ENCODE results near the gene GP9. TPM values are rescaled to one million over a fixed set of nuclear protein-coding genes. Genes with fewer than 3 reads are reported as not detected.

GP9 gene
- total RNA-seq: not detected in 2 replicates
- polyA plus RNA-seq: not detected in 2 replicates

GRCh38 chr3:129060276-129061022 is at the start of gene GP9:
Gene GP9 (plus strand): TSS chr3:129060779. CDS start chr3:129061740, 961 bp downstream.
- H3K9me2 ChIP-seq (replicated peaks; ENCODE audit: insufficient read depth): no peaks in the 10 kb centered on the region
- 92% methylated on average over 12 of the region's 13 CpGs for WGBS (ENCODE audit: low lambda C conversion rate, missing lambda C conversion rate)
- no peak for TF ChIP-seq EZH2phosphoT487 (IDR thresholded peaks at IDR 0.05; ENCODE audit: low read depth, severe bottlenecking, unreplicated experiment)
- TF ChIP-seq EZH2 (IDR thresholded peaks at IDR 0.05; ENCODE audit: borderline replicate concordance): no peak
- TF ChIP-seq CTCF (IDR thresholded peaks at IDR 0.05; ENCODE audit: poor library complexity): no peak
- no peaks in the 10 kb centered on the region for H3K27me3 ChIP-seq
- no peaks in the 10 kb centered on the region for H3K4me1 ChIP-seq (ENCODE audit: insufficient read depth)
- no peak within 1 kb of the TSS for H2AFZ ChIP-seq
- H4K20me1 ChIP-seq (ENCODE audit: insufficient read depth, poor library complexity, severe bottlenecking): no peaks in the 10 kb centered on the region
- no peak within 1 kb of the TSS for H3K4me2 ChIP-seq
- H3K4me3 ChIP-seq: no peak within 1 kb of the TSS
- no peaks in the 10 kb centered on the region for H3K9me3 ChIP-seq (ENCODE audit: low read depth)
- H3K36me3 ChIP-seq (replicated peaks; ENCODE audit: insufficient read depth, low read depth): no peaks in the 10 kb centered on the region
- H3K27ac ChIP-seq: no peak within 1 kb of the TSS
- no peak for DNase-seq (ENCODE audit: low spot score)
- no peaks in the 10 kb centered on the region for H3K79me2 ChIP-seq

DNA sequence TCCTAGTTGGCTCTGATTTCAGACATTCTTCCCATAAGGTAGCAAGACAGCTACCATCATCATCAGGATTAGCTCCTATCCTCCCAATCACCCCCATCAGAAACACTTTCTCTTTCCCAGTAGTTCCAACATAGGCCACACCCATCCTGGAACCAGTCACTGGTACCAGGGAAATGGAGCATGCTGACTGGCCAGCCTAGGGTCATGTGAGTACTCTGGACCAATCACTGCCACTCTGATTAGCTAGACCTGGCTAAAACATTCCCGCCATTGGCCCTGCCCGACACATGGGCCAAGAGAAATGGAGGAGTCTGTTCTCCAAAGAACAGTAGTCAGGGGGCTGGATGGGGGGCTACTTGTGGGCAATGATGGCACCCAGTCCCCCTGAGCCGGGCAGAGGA is 47.1 kb upstream of the GP9 start:
- DNase-seq (ENCODE audit: low spot score): no peak
- no peaks in the 10 kb centered on the region for H3K27me3 ChIP-seq
- H3K9me3 ChIP-seq (ENCODE audit: low read depth): no peaks in the 10 kb centered on the region
- no peaks in the 10 kb centered on the region for H3K36me3 ChIP-seq (replicated peaks; ENCODE audit: insufficient read depth, low read depth)
- no peak overlapping the region for H3K4me2 ChIP-seq
- H3K4me3 ChIP-seq: no peak overlapping the region
- no peak overlapping the region for H3K27ac ChIP-seq
- TF ChIP-seq CTCF (IDR thresholded peaks at IDR 0.05; ENCODE audit: poor library complexity) (no peak), EZH2 (IDR thresholded peaks at IDR 0.05; ENCODE audit: borderline replicate concordance) (no peak), EZH2phosphoT487 (IDR thresholded peaks at IDR 0.05; ENCODE audit: low read depth, severe bottlenecking, unreplicated experiment) (no peak)
- no peaks in the 10 kb centered on the region for H3K9me2 ChIP-seq (replicated peaks; ENCODE audit: insufficient read depth)
- WGBS (ENCODE audit: low lambda C conversion rate, missing lambda C conversion rate): 87% methylated on average over 3 of the region's 3 CpGs
- H2AFZ ChIP-seq: no peak overlapping the region
- no peaks in the 10 kb centered on the region for H3K79me2 ChIP-seq
- peaks cover 6% of the 10 kb centered on the region for H3K4me1 ChIP-seq (ENCODE audit: insufficient read depth)
- H4K20me1 ChIP-seq (ENCODE audit: insufficient read depth, poor library complexity, severe bottlenecking): no peaks in the 10 kb centered on the region

- Histone ChIP-seq H4K20me1 (ENCODE audit: insufficient read depth, poor library complexity, severe bottlenecking) (no peaks in the 10 kb centered on the region), H3K4me3 (no peak overlapping the region), H3K4me1 (ENCODE audit: insufficient read depth) (peaks cover 6% of the 10 kb centered on the region), H3K27me3 (no peaks in the 10 kb centered on the region), H3K9me3 (ENCODE audit: low read depth) (no peaks in the 10 kb centered on the region), H3K79me2 (no peaks in the 10 kb centered on the region), H3K9me2 (replicated peaks; ENCODE audit: insufficient read depth) (no peaks in the 10 kb centered on the region), H3K27ac (no peak overlapping the region), H2AFZ (no peak overlapping the region), H3K36me3 (replicated peaks; ENCODE audit: insufficient read depth, low read depth) (no peaks in the 10 kb centered on the region), H3K4me2 (no peak overlapping the region)
- TF ChIP-seq EZH2 (IDR thresholded peaks at IDR 0.05; ENCODE audit: borderline replicate concordance) (no peak), EZH2phosphoT487 (IDR thresholded peaks at IDR 0.05; ENCODE audit: low read depth, severe bottlenecking, unreplicated experiment) (no peak), CTCF (IDR thresholded peaks at IDR 0.05; ENCODE audit: poor library complexity) (no peak)
- DNase-seq (ENCODE audit: low spot score): no peak
- 79% methylated on average over 13 of the region's 13 CpGs for WGBS (ENCODE audit: low lambda C conversion rate, missing lambda C conversion rate)
Observed at GRCh38 chr3:129014148-129014547, 46.4 kb upstream of the GP9 start.
